Measurements from ENCODE around the gene RAVER2. TPM values are rescaled to one million over a fixed set of nuclear protein-coding genes. Genes with fewer than 3 reads are reported as not detected.
"Not testable (repeated sequence)": the region's sequence is repeated elsewhere in the genome, so short reads cannot be mapped to it uniquely, and the experiment has no call there.

Gene RAVER2
- total and polyA plus RNA-seq, 2 of the 13 experiments (the other 11 are each of a cell fraction or from before 2014, with no cell fraction given): 11.4 to 15.4 TPM

DNA sequence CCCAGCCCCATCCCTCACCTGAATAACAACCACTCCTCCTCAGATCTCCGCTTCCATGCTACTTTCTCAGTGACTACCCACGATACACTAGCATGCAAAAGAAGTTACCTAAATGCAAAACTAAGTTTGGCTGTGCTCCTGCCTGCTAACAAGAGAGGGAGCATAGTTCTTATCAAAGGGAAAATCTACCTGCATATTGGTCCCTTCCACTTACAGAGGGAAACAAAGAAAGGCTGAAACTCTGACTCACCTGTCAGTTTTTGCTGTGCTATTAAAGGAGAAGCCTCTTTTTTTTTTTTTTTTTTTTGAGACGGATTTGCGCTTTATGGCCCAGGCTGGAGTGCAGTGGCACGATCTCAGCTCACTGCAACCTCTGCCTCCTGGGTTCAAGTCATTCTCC is 43.8 kb upstream of the RAVER2 start (continued):
- TF ChIP-seq, protein P1, sequence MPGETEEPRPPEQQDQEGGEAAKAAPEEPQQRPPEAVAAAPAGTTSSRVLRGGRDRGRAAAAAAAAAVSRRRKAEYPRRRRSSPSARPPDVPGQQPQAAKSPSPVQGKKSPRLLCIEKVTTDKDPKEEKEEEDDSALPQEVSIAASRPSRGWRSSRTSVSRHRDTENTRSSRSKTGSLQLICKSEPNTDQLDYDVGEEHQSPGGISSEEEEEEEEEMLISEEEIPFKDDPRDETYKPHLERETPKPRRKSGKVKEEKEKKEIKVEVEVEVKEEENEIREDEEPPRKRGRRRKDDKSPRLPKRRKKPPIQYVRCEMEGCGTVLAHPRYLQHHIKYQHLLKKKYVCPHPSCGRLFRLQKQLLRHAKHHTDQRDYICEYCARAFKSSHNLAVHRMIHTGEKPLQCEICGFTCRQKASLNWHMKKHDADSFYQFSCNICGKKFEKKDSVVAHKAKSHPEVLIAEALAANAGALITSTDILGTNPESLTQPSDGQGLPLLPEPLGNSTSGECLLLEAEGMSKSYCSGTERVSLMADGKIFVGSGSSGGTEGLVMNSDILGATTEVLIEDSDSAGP (CRISPR knock-in tag; IDR thresholded peaks at IDR 0.05; ENCODE audit: borderline replicate concordance): no peak

DNA sequence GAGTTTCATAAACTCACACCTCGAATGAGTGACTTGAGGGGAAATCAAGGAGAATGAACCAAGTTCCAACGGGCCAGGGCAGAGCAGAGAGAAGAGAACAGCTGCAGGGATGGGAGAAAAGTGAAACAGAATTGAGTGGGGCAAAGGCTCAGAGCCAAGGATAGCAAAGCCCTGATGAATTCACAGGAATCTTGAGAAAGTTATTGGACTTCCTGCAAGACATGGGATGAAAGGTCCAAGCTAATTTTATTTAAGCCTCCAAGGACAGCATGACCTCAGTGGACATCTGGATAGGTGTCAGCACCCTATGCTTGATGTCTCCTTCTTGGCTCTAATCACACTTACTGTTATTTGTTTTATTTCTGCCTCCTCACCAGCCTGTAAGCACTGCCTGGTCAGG is 43.0 kb upstream of the RAVER2 start:
- intact Hi-C loops (cut with micrococcal nuclease; ENCODE audit: unreplicated experiment): no loop called here
- Histone ChIP-seq H3K4me3 (replicated peaks in 1 of 3; ENCODE audit: insufficient read depth in 1 of 3, low read depth in 2 of 3, low read length in 3 of 3) (no peak overlapping the region), H3K9ac (ENCODE audit: insufficient read depth, low read depth, low read length) (no peak overlapping the region), H3K4me1 (ENCODE audit: insufficient read depth, low read length) (no peaks in the 10 kb centered on the region), H3K36me3 (replicated peaks in 1 of 2; ENCODE audit: control insufficient read depth in 1 of 2, insufficient read depth in 2 of 2, low read length in 2 of 2) (no peaks in the 10 kb centered on the region), H3K27ac (ENCODE audit: extremely low read length, insufficient read depth, low read length) (no peak overlapping the region), H3K79me2 (ENCODE audit: insufficient read depth, low read length) (no peaks in the 10 kb centered on the region), H2AFZ (ENCODE audit: low read length) (no peak overlapping the region), H3K27me3 (ENCODE audit: control insufficient read depth in 1 of 2, insufficient read depth in 2 of 2, low read length in 2 of 2) (peaks cover 0 to 6% of the 10 kb centered on the region in 2 experiments; a peak in 2 of 5 replicates), H4K20me1 (ENCODE audit: insufficient read depth, low read length) (no peaks in the 10 kb centered on the region), H3K4me2 (ENCODE audit: low read depth, low read length) (no peak overlapping the region), H3K9me3 (ENCODE audit: low read length) (no peaks in the 10 kb centered on the region)
- in situ Hi-C loops (cut with HindIII; ENCODE audit: extremely low pct_ligation_motif_present, low pct_unique_long_range_greater_than_20kb): no loop called here
- WGBS (ENCODE audit: low lambda C conversion rate): 0% methylated on average over 2 of the region's 2 CpGs
- BruUV-seq (replicated peaks): no TSS peak
- POLR2A ChIA-PET: no interaction called here
- DNase-seq (ENCODE audit: low spot score) (no peak), ATAC-seq (no peak), FAIRE-seq (no peak)
- TF ChIP-seq JARID2 (CRISPR knock-in tag; IDR thresholded peaks at IDR 0.05; ENCODE audit: insufficient replicate concordance): no peak
- no peak for TF ChIP-seq ZNF138 (CRISPR knock-in tag; IDR thresholded peaks at IDR 0.05; ENCODE audit: low read depth)
- TF ChIP-seq PTBP1 (IDR thresholded peaks at IDR 0.05; ENCODE audit: low read depth, low read length, poor library complexity, severe bottlenecking): no peak
- TF ChIP-seq ZNF264 (CRISPR knock-in tag; IDR thresholded peaks at IDR 0.05): no peak
- TF ChIP-seq, protein P2, sequence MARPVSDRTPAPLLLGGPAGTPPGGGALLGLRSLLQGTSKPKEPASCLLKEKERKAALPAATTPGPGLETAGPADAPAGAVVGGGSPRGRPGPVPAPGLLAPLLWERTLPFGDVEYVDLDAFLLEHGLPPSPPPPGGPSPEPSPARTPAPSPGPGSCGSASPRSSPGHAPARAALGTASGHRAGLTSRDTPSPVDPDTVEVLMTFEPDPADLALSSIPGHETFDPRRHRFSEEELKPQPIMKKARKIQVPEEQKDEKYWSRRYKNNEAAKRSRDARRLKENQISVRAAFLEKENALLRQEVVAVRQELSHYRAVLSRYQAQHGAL (CRISPR knock-in tag; IDR thresholded peaks at IDR 0.05; ENCODE audit: not compliant biosample characterization): no peak
- TF ChIP-seq, protein P3, sequence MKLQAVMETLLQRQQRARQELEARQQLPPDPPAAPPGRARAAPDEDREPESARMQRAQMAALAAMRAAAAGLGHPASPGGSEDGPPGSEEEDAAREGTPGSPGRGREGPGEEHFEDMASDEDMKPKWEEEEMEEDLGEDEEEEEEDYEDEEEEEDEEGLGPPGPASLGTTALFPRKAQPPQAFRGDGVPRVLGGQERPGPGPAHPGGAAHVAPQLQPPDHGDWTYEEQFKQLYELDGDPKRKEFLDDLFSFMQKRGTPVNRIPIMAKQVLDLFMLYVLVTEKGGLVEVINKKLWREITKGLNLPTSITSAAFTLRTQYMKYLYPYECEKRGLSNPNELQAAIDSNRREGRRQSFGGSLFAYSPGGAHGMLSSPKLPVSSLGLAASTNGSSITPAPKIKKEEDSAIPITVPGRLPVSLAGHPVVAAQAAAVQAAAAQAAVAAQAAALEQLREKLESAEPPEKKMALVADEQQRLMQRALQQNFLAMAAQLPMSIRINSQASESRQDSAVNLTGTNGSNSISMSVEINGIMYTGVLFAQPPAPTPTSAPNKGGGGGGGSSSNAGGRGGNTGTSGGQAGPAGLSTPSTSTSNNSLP (IDR thresholded peaks at IDR 0.05; ENCODE audit: low read depth, low read length): no peak
- TF ChIP-seq EZH2 (conservative IDR thresholded peaks at IDR 0.05; ENCODE audit: low read depth, low read length): no peak
- TF ChIP-seq ZNF878 (CRISPR knock-in tag; IDR thresholded peaks at IDR 0.05): no peak
- TF ChIP-seq TEAD3 (CRISPR knock-in tag; optimal IDR thresholded peaks at IDR 0.05; ENCODE audit: borderline replicate concordance): no peak
- CTCF ChIA-PET (ENCODE audit: low intra/inter-chr PET ratio, low total read pairs): no interaction called here

DNA sequence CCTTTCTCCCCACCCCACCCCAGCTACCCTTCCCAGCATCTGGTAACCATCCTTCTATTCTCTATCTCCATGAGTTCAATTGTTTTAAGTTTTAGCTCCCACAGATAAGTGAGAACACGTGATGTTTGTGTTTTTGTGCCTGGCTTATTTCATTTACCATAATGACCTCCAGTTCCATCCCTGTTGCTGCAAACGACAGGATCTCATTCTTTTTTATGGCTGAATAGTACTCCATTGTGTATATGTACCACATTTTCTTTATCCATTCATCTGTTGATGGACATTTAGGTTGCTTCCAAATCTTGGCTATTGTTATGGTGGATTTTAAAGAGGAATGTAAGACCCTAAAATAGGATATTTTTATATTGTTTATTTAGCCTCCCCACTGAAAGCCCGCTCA is 42.2 kb upstream of the RAVER2 start:
- intact Hi-C loops (cut with micrococcal nuclease; ENCODE audit: unreplicated experiment); H2AFZ ChIP-seq (ENCODE audit: low read length); H3K27ac ChIP-seq (ENCODE audit: extremely low read length, insufficient read depth, low read length); H3K4me2 ChIP-seq (ENCODE audit: low read depth, low read length); POLR2A ChIA-PET; ATAC-seq; H3K4me3 ChIP-seq (replicated peaks in 1 of 3; ENCODE audit: insufficient read depth in 1 of 3, low read depth in 2 of 3, low read length in 3 of 3); H4K20me1 ChIP-seq (ENCODE audit: insufficient read depth, low read length); H3K9me3 ChIP-seq (ENCODE audit: low read length); H3K4me1 ChIP-seq (ENCODE audit: insufficient read depth, low read length); H3K27me3 ChIP-seq (ENCODE audit: control insufficient read depth in 1 of 2, insufficient read depth in 2 of 2, low read length in 2 of 2); FAIRE-seq; CTCF ChIA-PET (ENCODE audit: low intra/inter-chr PET ratio, low total read pairs); H3K79me2 ChIP-seq (ENCODE audit: insufficient read depth, low read length); H3K36me3 ChIP-seq (replicated peaks in 1 of 2; ENCODE audit: control insufficient read depth in 1 of 2, insufficient read depth in 2 of 2, low read length in 2 of 2); DNase-seq (ENCODE audit: low spot score); in situ Hi-C loops (cut with HindIII; ENCODE audit: extremely low pct_ligation_motif_present, low pct_unique_long_range_greater_than_20kb); H3K9ac ChIP-seq (ENCODE audit: insufficient read depth, low read depth, low read length); BruUV-seq (replicated peaks): not testable (repeated sequence)
- WGBS (ENCODE audit: low lambda C conversion rate): 4% methylated on average over 3 of the region's 3 CpGs
